Measurements from ENCODE around the gene IL17RB.

- TF ChIP-seq ELF4 (IDR thresholded peaks at IDR 0.05): no peak
- TF ChIP-seq BHLHE40 (IDR thresholded peaks at IDR 0.05; ENCODE audit: borderline replicate concordance): no peak
- no peak for TF ChIP-seq HDGF (IDR thresholded peaks at IDR 0.05; ENCODE audit: borderline replicate concordance)
- TF ChIP-seq FOXK2 (IDR thresholded peaks at IDR 0.05): no peak
- TF ChIP-seq SUZ12 (IDR thresholded peaks at IDR 0.05): no peak
- TF ChIP-seq SP1 (IDR thresholded peaks at IDR 0.05): no peak
These were observed 40.8 kb upstream of the IL17RB start for GRCh38 chr3:53805463-53806159.

Measured in HEK293T (cell line).